ENCODE data around the gene ADAM12.

Gene ADAM12

DNA sequence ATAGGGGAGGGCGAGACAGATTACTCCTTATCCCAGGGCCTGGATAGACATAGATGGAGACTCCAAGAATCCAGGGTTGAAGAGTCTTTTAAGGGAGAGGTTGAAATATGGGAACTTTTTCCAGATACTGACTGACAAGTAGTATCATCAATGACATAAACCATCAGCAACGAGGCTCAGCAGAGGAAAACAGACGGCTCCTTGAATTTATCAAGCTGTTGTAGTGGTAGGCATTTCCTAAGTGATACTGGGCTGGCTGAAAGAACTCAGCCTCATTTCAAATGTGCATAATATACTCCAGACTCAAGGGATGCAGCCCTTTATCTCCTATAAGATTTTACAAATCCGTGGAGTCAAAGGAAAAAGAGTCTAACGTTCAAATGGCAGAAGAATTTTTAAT, 341.4 kb downstream of the ADAM12 start:
- Histone ChIP-seq H3K4me3 (ENCODE audit: low read depth, low read length) (no peak overlapping the region), H3K9me3 (ENCODE audit: control insufficient read depth, insufficient read depth, low read depth, low read length) (no peaks in the 10 kb centered on the region), H3K36me3 (ENCODE audit: control insufficient read depth in 2 of 2, insufficient read depth in 1 of 2, low read length in 2 of 2) (no peaks in the 10 kb centered on the region), H3K27ac (ENCODE audit: extremely low read depth, low read depth, low read length) (no peak overlapping the region), H3K4me1 (ENCODE audit: control insufficient read depth, insufficient read depth, low read length) (no peaks in the 10 kb centered on the region)
- no peak for TF ChIP-seq ZNF121 (tag by site-specific recombination; IDR thresholded peaks at IDR 0.05)
- TF ChIP-seq, protein P1, sequence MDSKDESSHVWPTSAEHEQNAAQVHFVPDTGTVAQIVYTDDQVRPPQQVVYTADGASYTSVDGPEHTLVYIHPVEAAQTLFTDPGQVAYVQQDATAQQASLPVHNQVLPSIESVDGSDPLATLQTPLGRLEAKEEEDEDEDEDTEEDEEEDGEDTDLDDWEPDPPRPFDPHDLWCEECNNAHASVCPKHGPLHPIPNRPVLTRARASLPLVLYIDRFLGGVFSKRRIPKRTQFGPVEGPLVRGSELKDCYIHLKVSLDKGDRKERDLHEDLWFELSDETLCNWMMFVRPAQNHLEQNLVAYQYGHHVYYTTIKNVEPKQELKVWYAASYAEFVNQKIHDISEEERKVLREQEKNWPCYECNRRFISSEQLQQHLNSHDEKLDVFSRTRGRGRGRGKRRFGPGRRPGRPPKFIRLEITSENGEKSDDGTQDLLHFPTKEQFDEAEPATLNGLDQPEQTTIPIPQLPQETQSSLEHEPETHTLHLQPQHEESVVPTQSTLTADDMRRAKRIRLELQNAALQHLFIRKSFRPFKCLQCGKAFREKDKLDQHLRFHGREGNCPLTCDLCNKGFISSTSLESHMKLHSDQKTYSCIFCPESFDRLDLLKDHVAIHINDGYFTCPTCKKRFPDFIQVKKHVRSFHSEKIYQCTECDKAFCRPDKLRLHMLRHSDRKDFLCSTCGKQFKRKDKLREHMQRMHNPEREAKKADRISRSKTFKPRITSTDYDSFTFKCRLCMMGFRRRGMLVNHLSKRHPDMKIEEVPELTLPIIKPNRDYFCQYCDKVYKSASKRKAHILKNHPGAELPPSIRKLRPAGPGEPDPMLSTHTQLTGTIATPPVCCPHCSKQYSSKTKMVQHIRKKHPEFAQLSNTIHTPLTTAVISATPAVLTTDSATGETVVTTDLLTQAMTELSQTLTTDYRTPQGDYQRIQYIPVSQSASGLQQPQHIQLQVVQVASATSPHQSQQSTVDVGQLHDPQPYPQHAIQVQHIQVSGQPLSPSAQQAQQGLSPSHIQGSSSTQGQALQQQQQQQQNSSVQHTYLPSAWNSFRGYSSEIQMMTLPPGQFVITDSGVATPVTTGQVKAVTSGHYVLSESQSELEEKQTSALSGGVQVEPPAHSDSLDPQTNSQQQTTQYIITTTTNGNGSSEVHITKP (tag by site-specific recombination; IDR thresholded peaks at IDR 0.05) = no peak
- TF ChIP-seq ZNF510 (tag by site-specific recombination; IDR thresholded peaks at IDR 0.05; ENCODE audit: insufficient replicate concordance) = no peak
- POLR2A ChIA-PET = no interaction called here
- CTCF ChIA-PET = interaction anchor here (0.6 kb wide), 1 partner anchor 624 kb away, joined by 5 read pairs; the partner anchor contains the start of gene C10orf90

DNA sequence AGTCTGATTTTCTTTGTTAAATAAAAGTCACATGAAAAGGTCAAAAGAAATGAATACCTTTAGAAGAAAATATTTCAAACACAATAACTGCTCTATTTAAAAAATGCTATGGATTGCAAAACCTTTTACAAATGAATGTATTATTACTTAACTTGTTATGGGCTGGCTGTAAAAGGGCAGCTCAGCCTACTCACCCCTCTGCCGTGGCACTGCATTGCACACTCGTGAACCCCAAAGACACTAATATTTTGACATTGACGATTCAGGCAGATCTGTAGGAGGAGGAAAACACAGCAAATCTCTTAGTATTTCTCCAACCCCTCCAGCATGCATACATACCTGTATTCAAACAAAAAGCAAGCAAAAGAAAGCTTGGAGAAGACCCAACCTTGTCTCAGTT, 342.4 kb downstream of the ADAM12 start:
- POLR2A ChIA-PET = no interaction called here
- Histone ChIP-seq H3K4me3 (ENCODE audit: low read depth, low read length) (no peak overlapping the region), H3K9me3 (ENCODE audit: control insufficient read depth, insufficient read depth, low read depth, low read length) (no peaks in the 10 kb centered on the region), H3K27ac (ENCODE audit: extremely low read depth, low read depth, low read length) (no peak overlapping the region), H3K4me1 (ENCODE audit: control insufficient read depth, insufficient read depth, low read length) (no peaks in the 10 kb centered on the region), H3K36me3 (ENCODE audit: control insufficient read depth in 2 of 2, insufficient read depth in 1 of 2, low read length in 2 of 2) (no peaks in the 10 kb centered on the region)
- CTCF ChIA-PET = interaction anchor here (0.7 kb wide), 1 partner anchor 661 kb away, joined by 3 read pairs; no protein-coding TSS in a partner anchor
- TF ChIP-seq SALL2 (tag by site-specific recombination; IDR thresholded peaks at IDR 0.05; ENCODE audit: borderline replicate concordance) (no peak), ZBTB1 (tag by site-specific recombination; IDR thresholded peaks at IDR 0.05) (no peak), ZNF366 (tag by site-specific recombination; conservative IDR thresholded peaks at IDR 0.05) (no peak), ZNF416 (tag by site-specific recombination; IDR thresholded peaks at IDR 0.05) (no peak), ZNF623 (tag by site-specific recombination; IDR thresholded peaks at IDR 0.05) (no peak), KLF1 (tag by site-specific recombination; IDR thresholded peaks at IDR 0.05) (no peak), REPIN1 (tag by site-specific recombination; IDR thresholded peaks at IDR 0.05; ENCODE audit: low read depth) (no peak)
- TF ChIP-seq, protein P2, sequence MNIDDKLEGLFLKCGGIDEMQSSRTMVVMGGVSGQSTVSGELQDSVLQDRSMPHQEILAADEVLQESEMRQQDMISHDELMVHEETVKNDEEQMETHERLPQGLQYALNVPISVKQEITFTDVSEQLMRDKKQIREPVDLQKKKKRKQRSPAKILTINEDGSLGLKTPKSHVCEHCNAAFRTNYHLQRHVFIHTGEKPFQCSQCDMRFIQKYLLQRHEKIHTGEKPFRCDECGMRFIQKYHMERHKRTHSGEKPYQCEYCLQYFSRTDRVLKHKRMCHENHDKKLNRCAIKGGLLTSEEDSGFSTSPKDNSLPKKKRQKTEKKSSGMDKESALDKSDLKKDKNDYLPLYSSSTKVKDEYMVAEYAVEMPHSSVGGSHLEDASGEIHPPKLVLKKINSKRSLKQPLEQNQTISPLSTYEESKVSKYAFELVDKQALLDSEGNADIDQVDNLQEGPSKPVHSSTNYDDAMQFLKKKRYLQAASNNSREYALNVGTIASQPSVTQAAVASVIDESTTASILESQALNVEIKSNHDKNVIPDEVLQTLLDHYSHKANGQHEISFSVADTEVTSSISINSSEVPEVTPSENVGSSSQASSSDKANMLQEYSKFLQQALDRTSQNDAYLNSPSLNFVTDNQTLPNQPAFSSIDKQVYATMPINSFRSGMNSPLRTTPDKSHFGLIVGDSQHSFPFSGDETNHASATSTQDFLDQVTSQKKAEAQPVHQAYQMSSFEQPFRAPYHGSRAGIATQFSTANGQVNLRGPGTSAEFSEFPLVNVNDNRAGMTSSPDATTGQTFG (tag by site-specific recombination; IDR thresholded peaks at IDR 0.05; ENCODE audit: borderline replicate concordance) = no peak

DNA sequence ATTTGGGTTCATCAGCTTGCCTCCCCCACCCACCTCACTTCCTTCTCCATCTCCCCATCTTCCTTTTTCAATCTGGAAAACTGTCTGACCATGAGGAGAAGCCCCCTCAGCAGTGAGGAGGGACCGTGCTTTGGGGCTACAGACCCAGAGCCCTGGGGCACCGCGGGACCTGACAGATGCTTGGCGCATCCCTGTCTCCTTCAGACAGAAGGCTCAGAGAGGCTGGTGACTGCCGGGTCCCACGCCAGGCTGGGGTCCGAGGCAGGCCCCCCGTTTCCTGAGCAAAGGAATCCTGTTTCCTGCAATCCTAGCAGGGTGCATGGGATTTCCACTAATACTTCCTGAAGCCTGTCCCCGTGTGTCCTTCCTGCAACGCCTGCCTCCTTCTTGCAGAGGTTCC, 344.9 kb downstream of the ADAM12 start:
- TF ChIP-seq ZNF560 (tag by site-specific recombination; IDR thresholded peaks at IDR 0.05; ENCODE audit: borderline replicate concordance) (no peak), ZNF221 (tag by site-specific recombination; IDR thresholded peaks at IDR 0.05; ENCODE audit: borderline replicate concordance) (no peak), ZSCAN23 (tag by site-specific recombination; IDR thresholded peaks at IDR 0.05) (no peak), ZNF366 (tag by site-specific recombination; conservative IDR thresholded peaks at IDR 0.05) (no peak), PBX3 (CRISPR knock-in tag; IDR thresholded peaks at IDR 0.05) (no peak)

More for the DNA sequence above, 344.9 kb downstream of the ADAM12 start:
- Histone ChIP-seq H3K4me3 (ENCODE audit: low read depth, low read length) (no peak overlapping the region), H3K9me3 (ENCODE audit: control insufficient read depth, insufficient read depth, low read depth, low read length) (no peaks in the 10 kb centered on the region), H3K36me3 (ENCODE audit: control insufficient read depth in 2 of 2, insufficient read depth in 1 of 2, low read length in 2 of 2) (no peaks in the 10 kb centered on the region), H3K4me1 (ENCODE audit: control insufficient read depth, insufficient read depth, low read length) (no peaks in the 10 kb centered on the region), H3K27ac (ENCODE audit: extremely low read depth, low read depth, low read length) (no peak overlapping the region)
- ChIA-PET CTCF (no interaction called here), POLR2A (no interaction called here)
